Memory B cell (primary cell): ENCODE data around the gene CCDC110.

Experiments used
- ATAC-seq: fragments of 150-1000 bp; cut with Tn5 transposase; 2 replicates; pipeline ENCODE4 v1.10.0; 2021; ENCODE audit warnings: low read depth, mild to moderate bottlenecking, moderate library complexity
- DNase-seq, 2 donors: peaks; one replicate each; pipeline ENCODE4 v3.0.0; 2022; ENCODE audit warnings: low spot score in 2 of 2
- H3K27ac Mint-ChIP-seq: one replicate; pipeline ENCODE4 v1.8.0; 2022; ENCODE audit warnings: mild to moderate bottlenecking, moderate library complexity, mixed read lengths
- H3K27me3 Mint-ChIP-seq: one replicate; pipeline ENCODE4 v1.8.0; 2022; ENCODE audit warnings: mixed read lengths
- H3K36me3 Mint-ChIP-seq: one replicate; pipeline ENCODE4 v1.8.0; 2022; ENCODE audit warnings: mild to moderate bottlenecking, mixed read lengths
- H3K4me1 Mint-ChIP-seq: one replicate; pipeline ENCODE4 v1.8.0; 2022; ENCODE audit warnings: mixed read lengths
- H3K4me3 Mint-ChIP-seq: one replicate; pipeline ENCODE4 v1.8.0; 2022; ENCODE audit warnings: mild to moderate bottlenecking, moderate library complexity, mixed read lengths
- H3K9me3 Mint-ChIP-seq: one replicate; pipeline ENCODE4 v1.8.0; 2022; ENCODE audit warnings: mixed read lengths

Gene CCDC110

DNA sequence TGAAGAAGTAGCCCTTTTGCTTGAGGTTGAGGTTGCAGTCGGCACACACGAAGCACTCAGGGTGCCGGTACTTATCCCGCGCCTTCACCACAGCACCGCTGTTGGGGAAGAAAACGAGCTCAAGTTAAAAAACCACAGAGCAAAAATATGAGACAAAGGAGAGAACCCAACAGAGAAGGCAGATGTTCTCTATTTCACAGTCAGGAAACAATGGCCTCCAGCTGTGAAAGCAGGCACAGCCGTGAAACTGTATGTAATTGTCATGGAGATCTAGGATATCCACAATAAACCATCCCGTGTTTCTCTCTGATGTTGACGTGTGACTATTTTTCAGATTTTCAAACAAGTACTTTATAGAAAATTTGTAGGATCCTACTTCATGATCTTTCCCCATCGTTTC lies 30.9 kb upstream of the CCDC110 start:
- no peak overlapping the region for H3K4me3 Mint-ChIP-seq
- H3K27me3 Mint-ChIP-seq: peaks cover 9% of the 10 kb centered on the region
- no peak overlapping the region for H3K27ac Mint-ChIP-seq
- ATAC-seq: no peak
- H3K4me1 Mint-ChIP-seq: no peaks in the 10 kb centered on the region
- DNase-seq: no peak
- no peaks in the 10 kb centered on the region for H3K36me3 Mint-ChIP-seq
- peaks cover 6% of the 10 kb centered on the region for H3K9me3 Mint-ChIP-seq

DNA sequence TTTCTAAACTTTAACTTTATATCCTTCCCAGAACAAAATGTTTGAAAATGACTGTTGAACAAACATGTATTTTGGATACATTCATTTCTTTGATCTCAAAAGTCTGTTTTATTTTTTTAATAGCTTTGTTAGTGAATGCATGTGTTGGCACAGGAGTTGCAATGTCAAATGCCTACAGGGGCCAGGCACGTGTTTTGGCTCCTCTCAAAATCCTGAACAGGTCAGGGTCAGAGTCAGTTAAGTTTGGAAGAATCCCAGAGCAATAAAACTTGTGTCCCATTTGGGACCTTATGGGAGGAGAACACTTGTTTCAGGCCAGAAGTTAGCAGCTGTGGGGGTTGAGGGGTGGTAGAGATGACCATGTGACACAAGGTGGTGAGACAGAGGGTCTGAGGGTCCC lies 29.0 kb upstream of the CCDC110 start:
- Mint-ChIP-seq H3K27me3 (peaks cover 10% of the 10 kb centered on the region), H3K4me3 (no peak overlapping the region), H3K9me3 (peaks cover 6% of the 10 kb centered on the region), H3K36me3 (no peaks in the 10 kb centered on the region), H3K4me1 (no peaks in the 10 kb centered on the region), H3K27ac (no peak overlapping the region)
- DNase-seq: no peak
- ATAC-seq: no peak

DNA sequence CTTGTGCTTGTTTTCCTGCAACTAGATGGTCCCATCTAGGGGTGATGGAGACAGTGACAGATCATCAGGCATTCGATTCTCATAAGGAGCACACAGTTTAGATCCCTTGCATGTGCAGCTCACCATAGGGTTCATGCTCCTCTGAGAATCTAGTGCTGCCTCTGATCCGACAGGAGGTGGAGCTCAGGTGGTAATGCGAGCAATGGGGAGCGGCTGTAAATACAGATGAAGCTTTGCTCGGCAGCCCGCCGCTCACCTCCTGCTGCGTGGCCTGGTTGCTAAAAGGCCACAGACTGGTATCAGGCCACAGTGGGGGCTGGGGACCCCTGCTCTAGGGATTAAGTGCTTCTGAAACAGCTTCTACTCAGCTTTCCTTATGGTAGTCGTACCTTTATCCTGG lies 28.5 kb upstream of the CCDC110 start:
- no peak for ATAC-seq
- Mint-ChIP-seq H3K4me1 (no peaks in the 10 kb centered on the region), H3K27ac (no peak overlapping the region)

DNA sequence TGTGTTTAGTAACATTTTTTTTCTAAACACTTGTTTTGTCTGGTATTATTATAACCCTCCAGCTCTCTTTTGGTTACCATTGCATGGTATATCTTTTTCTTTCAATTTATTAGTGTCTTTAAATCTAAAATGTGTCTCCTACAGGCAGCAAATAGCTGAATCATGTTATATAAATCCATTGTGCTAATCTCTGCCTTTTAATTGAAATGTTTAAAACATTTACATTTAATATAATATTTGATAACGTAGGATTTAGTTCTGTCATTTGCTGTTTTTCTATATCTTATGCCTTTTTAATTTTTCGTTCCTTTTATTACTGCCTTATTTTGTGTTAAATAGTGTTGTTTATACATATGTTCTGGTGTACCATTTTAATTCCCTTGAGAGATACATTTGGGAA lies 17.1 kb upstream of the CCDC110 start:
- Mint-ChIP-seq H3K4me3 (no peak overlapping the region), H3K4me1 (peaks cover 3% of the 10 kb centered on the region), H3K9me3 (peaks cover 10% of the 10 kb centered on the region), H3K27me3 (peaks cover 22% of the 10 kb centered on the region), H3K27ac (no peak overlapping the region), H3K36me3 (peaks cover 11% of the 10 kb centered on the region)
- no peak for ATAC-seq
- no peak for DNase-seq

More for the DNA sequence above, 28.5 kb upstream of the CCDC110 start:
- DNase-seq: no peak
- Mint-ChIP-seq H3K27me3 (peaks cover 9% of the 10 kb centered on the region), H3K36me3 (no peaks in the 10 kb centered on the region), H3K9me3 (peaks cover 6% of the 10 kb centered on the region), H3K4me3 (no peak overlapping the region)

DNA sequence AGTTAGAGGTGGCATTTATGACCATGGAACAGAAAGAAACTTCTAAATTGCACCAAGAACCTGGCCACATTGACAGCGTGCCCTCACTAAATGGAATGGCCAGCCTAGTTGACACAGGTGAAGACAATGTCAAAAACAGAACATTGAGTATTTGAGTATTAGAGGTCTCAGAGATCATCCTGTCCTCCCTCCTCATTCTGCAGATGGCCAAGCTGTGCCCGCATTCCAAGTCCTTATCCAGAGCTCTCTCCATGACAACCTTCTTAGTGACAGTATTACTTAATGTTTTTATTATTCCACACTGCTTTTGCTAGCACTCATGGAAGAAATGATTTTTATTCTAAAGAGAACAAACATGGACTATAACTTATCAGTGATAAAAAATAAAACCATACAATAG lies 9.9 kb upstream of the CCDC110 start:
- H3K36me3 Mint-ChIP-seq: no peaks in the 10 kb centered on the region
- ATAC-seq (no peak), DNase-seq (no peak)
- H3K4me3 Mint-ChIP-seq: no peak overlapping the region
- no peaks in the 10 kb centered on the region for H3K4me1 Mint-ChIP-seq
- H3K27me3 Mint-ChIP-seq: peaks cover 18% of the 10 kb centered on the region
- H3K27ac Mint-ChIP-seq: no peak overlapping the region
- H3K9me3 Mint-ChIP-seq: no peaks in the 10 kb centered on the region

DNA sequence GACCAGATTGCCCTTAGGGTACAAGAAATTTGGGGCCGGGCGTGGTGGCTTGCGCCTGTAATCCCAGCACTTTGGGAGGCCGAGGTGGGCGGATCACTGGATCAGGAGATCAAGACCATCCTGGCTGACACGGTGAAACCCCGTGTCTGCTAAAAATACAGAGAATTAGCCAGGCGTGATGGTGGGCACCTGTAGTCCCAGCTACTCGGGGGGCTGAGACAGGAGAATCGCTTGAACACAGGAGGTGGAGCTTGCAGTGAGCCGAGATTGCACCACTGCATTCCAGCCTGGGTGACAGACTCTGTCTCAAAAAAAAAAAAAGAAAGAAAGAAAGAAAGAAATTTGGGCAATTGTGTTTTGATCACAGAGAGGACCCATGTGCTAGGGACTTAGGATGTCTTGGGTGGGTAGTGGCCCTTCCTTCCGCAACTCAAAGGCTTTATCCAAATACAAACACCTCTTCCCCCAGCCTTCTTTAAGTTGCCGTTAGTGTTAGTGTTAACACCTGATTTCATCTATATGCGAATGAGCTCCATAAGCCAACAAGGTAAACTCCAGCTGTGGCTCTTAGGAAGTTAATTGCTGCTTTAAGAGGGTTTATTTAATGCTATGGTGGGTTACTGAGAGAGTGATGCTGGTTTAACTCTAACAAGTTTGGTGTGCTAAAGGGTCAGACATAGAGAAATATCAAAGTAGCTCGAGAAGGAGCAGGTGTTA lies 8.6 kb upstream of the CCDC110 start:
- H3K27ac Mint-ChIP-seq: no peak overlapping the region
- no peaks in the 10 kb centered on the region for H3K9me3 Mint-ChIP-seq
- H3K4me3 Mint-ChIP-seq: no peak overlapping the region
- peaks cover 15% of the 10 kb centered on the region for H3K27me3 Mint-ChIP-seq
- DNase-seq (no peak), ATAC-seq (no peak)
- no peaks in the 10 kb centered on the region for H3K36me3 Mint-ChIP-seq
- H3K4me1 Mint-ChIP-seq: no peaks in the 10 kb centered on the region

DNA sequence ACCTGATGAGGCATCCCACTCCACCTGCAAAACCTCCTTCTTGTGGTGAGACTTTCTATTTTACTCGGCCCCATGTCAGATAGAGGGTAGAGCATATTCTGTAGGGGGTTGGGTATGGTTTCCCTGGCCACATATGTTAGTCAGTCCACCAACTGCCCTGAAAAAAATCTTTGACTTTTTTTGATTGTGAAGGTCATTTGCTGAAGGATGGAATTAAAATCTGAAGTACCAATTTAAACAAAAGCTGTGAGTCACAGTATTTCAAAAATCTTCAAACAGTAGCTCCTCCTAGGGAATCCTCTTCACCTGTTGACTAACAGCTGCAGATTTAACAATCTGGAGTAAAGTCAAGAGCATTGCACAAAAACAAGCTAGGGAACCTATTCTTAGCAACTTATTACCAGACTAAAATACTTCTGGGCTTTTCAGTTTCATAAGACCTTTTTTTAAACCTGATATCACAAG lies 8.0 kb upstream of the CCDC110 start:
- Mint-ChIP-seq H3K36me3 (no peaks in the 10 kb centered on the region), H3K4me1 (no peaks in the 10 kb centered on the region), H3K4me3 (no peak overlapping the region), H3K9me3 (no peaks in the 10 kb centered on the region), H3K27ac (no peak overlapping the region), H3K27me3 (peaks cover 15% of the 10 kb centered on the region)
- no peak for ATAC-seq
- no peak for DNase-seq

DNA sequence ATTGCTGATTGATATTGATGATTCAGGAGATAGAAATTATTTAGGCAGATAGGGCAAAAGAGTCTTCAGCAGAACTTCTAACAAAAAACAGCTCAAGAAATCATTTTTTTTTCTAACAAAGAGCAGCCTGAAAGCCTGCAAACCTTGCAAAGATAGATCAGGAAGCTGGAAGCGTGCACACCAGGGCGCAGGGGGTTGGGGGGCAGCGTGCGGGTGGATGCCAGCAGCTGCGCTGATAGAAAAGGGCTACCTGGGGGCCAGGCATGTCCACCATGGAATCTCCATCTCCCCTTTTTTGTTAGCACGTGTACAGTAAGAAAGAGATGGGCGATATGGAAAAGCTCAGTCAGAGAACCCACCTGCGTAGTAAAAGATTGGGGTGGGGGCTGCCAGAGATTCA lies 1.7 kb upstream of the CCDC110 start:
- H3K27ac Mint-ChIP-seq: no peak overlapping the region
- H3K4me3 Mint-ChIP-seq: no peak overlapping the region
- H3K9me3 Mint-ChIP-seq: no peaks in the 10 kb centered on the region
- peaks cover 14% of the 10 kb centered on the region for H3K4me1 Mint-ChIP-seq
- ATAC-seq: no peak
- H3K36me3 Mint-ChIP-seq: no peaks in the 10 kb centered on the region
- H3K27me3 Mint-ChIP-seq: peaks cover 9% of the 10 kb centered on the region
- no peak for DNase-seq

DNA sequence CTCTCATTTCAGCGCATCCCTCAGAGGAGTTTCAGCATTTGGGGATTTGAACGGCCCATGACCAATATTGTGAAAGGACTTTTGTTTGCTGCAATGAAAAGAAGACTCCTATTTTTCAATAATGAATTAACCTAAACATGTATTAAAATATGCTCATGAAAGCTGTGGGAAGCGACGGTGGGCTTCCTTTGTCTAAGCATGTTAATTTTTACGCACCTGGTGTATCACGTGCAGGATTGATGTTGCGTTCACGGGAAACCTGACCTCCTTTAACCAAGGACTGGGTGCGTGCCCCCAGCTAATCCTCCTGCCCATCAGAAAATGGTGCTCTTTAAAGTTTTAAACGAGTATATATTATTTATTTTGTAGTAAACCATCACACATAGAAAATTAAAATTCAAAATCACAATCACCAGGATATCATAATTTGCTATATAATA lies 590 bp upstream of the CCDC110 start:
- Mint-ChIP-seq H3K27me3 (peaks cover 5% of the 10 kb centered on the region), H3K4me3 (peak overlapping the region; percentile 93), H3K27ac (peak overlapping the region; percentile 93), H3K36me3 (no peaks in the 10 kb centered on the region), H3K4me1 (peaks cover 14% of the 10 kb centered on the region), H3K9me3 (no peaks in the 10 kb centered on the region)
- ATAC-seq: no peak
- DNase-seq: no peak

DNA sequence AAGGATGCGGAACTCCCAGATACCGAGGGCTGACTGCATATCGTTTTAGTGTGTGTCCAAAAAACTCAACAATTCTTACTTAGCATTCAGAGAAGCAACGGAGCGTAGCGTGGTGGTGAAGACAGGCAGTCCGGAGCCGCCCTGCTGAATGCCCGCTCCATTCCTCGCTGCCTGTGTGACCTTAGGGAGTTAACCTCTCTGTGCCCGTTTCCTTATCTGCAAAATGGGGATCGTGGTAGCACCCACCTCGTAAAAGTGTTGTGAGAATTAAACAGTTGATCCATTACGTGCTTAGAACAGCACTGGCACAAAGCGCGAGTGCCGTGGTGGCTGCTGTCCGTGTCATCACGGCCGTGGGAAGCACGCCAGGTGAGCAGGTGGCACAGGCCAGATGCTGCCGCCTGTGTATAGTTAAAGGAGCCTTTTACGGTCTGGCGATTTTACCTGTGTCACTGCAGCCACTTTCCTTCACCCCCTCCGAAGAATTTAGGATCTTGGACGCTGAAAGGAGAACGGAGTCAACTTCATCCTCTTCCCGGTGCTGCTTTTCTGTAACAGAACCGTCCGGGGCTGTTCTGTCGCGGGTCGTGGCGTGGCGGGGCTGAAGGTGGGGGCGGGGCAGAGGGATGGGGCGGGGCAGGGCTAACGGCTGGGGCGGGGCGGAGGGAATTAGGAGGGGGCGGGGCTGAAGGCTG lies 885 bp downstream of the CCDC110 start:
- Mint-ChIP-seq H3K4me3 (peak overlapping the region; percentile 79), H3K4me1 (peaks cover 14% of the 10 kb centered on the region), H3K27ac (peak overlapping the region; percentile 76), H3K36me3 (no peaks in the 10 kb centered on the region), H3K9me3 (no peaks in the 10 kb centered on the region), H3K27me3 (no peaks in the 10 kb centered on the region)
- DNase-seq (peak; percentile 55 to 64), ATAC-seq (peak; percentile 54)

DNA sequence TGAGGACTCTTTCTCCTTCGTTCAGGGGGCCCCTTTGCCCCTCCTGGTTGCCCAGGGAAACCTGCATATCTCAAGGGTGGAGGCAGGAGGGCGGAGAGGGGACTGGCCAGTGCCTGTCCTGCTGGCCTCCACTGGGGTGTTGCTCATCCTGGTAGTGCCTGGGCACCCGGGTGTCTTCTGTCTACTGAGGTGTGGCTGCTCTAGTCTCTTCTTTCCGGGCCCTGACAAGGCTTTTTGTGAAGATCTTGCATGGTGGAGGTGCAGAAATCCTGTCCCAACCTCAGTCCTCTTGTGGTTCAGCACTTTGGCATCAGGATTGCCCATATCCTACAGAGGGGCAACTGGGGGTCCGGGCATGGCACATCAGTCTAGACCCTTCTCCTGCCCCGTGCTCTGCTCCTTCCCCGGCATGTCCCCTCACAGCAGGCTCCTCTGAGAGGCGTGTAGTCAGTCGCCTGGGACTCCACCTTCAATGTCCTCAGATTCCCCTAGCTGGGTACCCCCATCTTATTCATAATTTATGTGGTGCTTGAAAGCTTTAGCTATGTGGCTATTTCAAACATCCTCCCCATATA lies 1.9 kb downstream of the CCDC110 start:
- no peak for ATAC-seq
- H3K4me1 Mint-ChIP-seq: peaks cover 14% of the 10 kb centered on the region
- H3K9me3 Mint-ChIP-seq: no peaks in the 10 kb centered on the region
- peak in 1 of 2 donors; percentile 22 for DNase-seq
- H3K27me3 Mint-ChIP-seq: no peaks in the 10 kb centered on the region
- H3K36me3 Mint-ChIP-seq: no peaks in the 10 kb centered on the region
- H3K27ac Mint-ChIP-seq: peak overlapping the region; percentile 76
- H3K4me3 Mint-ChIP-seq: no peak overlapping the region

DNA sequence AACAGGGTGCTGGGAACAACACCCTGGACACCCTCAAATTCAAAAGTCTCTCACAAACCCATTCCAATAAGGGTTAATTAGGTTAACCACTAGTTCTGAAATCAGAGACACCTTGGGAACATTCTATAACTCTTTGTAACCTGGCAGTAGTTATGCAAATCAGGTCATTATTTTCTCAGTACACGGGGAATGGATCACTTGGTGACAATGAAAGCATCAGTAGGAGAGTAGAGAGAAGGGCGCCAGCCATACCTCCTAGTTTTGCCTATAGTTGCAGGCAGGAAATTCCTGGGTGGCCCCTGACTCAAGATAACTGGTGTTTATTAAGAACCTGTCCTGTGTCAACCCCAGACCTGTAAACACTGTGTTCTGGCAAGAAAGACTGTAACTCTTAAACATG lies 2.5 kb downstream of the CCDC110 start:
- no peaks in the 10 kb centered on the region for H3K9me3 Mint-ChIP-seq
- H3K36me3 Mint-ChIP-seq: no peaks in the 10 kb centered on the region
- H3K27me3 Mint-ChIP-seq: no peaks in the 10 kb centered on the region
- H3K27ac Mint-ChIP-seq: peak overlapping the region; percentile 76
- no peak for DNase-seq
- peaks cover 14% of the 10 kb centered on the region for H3K4me1 Mint-ChIP-seq
- no peak overlapping the region for H3K4me3 Mint-ChIP-seq
- no peak for ATAC-seq

DNA sequence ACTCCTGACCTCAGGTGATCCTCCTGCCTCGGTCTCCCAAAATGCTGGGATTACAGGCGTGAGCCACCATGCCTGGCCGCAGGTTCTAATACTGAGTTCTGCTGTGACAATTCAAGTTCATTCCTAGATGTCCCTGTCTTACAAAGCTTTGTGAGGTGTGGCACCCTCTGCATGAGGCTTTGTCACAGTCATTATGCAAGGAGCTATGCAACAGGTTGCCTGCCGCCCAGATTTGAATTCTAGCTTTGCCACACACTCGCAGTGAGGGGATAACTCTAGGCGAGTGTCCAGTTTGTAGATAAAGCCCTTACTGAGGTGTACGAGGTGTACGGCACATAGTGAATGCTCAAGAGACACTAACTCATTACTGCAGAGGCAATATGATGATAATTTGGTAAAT lies 3.5 kb downstream of the CCDC110 start:
- Mint-ChIP-seq H3K36me3 (no peaks in the 10 kb centered on the region), H3K27me3 (no peaks in the 10 kb centered on the region), H3K9me3 (no peaks in the 10 kb centered on the region), H3K4me1 (peaks cover 14% of the 10 kb centered on the region), H3K4me3 (no peak overlapping the region), H3K27ac (no peak overlapping the region)
- DNase-seq (no peak), ATAC-seq (no peak)

DNA sequence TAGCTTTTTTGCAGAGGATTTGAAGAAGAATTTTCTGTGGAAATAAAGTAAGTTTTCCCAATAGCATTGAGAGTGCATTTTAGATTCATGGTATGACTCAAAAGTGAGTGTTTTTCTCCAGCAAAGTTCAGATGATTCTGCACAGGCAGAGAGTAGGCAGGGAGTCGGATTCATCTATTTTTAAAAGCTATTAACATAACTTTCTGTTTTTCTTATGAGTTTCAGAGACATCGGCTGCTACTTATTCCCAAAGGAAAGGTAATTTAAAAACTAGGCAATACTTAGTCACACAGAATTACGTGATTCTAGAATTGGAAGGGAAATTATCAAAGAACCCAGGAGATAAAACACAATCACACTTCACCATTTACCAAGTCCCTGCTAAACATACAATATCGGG lies 4.4 kb downstream of the CCDC110 start:
- Mint-ChIP-seq H3K36me3 (no peaks in the 10 kb centered on the region), H3K27ac (no peak overlapping the region), H3K4me1 (peaks cover 14% of the 10 kb centered on the region), H3K9me3 (no peaks in the 10 kb centered on the region), H3K27me3 (no peaks in the 10 kb centered on the region), H3K4me3 (no peak overlapping the region)
- ATAC-seq: no peak
- DNase-seq: no peak
